Keratinocyte (primary cell): ENCODE results near the gene SURF2. TPM values are rescaled to one million over a fixed set of nuclear protein-coding genes. Genes with fewer than 3 reads are reported as not detected.
"Not testable (repeated sequence)": the region's sequence is repeated elsewhere in the genome, so short reads cannot be mapped to it uniquely, and the experiment has no call there.

Experiments
- DNase-seq: peaks from one replicate; pipeline ENCODE4 v3.0.0-alpha.2; 2011; ENCODE audit warnings: low read depth, missing footprints, low spot score
- FAIRE-seq: peaks from 2 replicates; lab custom pipeline; 2011; peaks lifted over from hg19 to GRCh38; lab: Jason Lieb, UNC
- H2AFZ ChIP-seq: 2 replicates; pipeline ENCODE4 v1.6.0; 2012; ENCODE audit warnings: low read length, control low read depth, inconsistent platforms; ENCODE audit not compliant: control insufficient read depth
- H3K27ac ChIP-seq: 2 replicates; pipeline ENCODE4 v1.5.1; 2011; ENCODE audit warnings: low read length; ENCODE audit not compliant: control insufficient read depth, insufficient read depth
- H3K27me3 ChIP-seq: 3 replicates; pipeline ENCODE4 v1.6.0; 2011; ENCODE audit warnings: low read length; ENCODE audit not compliant: control insufficient read depth, insufficient read depth; ENCODE audit errors: extremely low read depth
- H3K36me3 ChIP-seq, 2 experiments: 2 replicates in 1 of 2; 3 replicates in 1 of 2; pipeline ENCODE4 v1.5.1; 2011; ENCODE audit warnings: low read length in 2 of 2, mild to moderate bottlenecking in 1 of 2; ENCODE audit not compliant: control insufficient read depth in 2 of 2, insufficient read depth in 2 of 2; ENCODE audit errors: extremely low read depth in 1 of 2
- H3K4me1 ChIP-seq: 3 replicates; pipeline ENCODE4 v1.5.1; 2011; ENCODE audit warnings: low read length; ENCODE audit not compliant: control insufficient read depth, insufficient read depth; ENCODE audit errors: extremely low read depth
- H3K4me2 ChIP-seq: 3 replicates; pipeline ENCODE4 v1.6.0; 2011; ENCODE audit warnings: low read depth, low read length; ENCODE audit not compliant: control insufficient read depth, insufficient read depth; ENCODE audit errors: extremely low read depth
- H3K4me3 ChIP-seq, 3 experiments: fragments of 200-600 bp in 1 of 3; sonication (generic) in 1 of 3; 2 replicates in 2 of 3; 3 replicates in 1 of 3; pipeline ENCODE4 v1.5.1; 2011 to 2016; ENCODE audit warnings: low read length in 3 of 3, mild to moderate bottlenecking in 3 of 3, control low read depth in 2 of 3, inconsistent platforms in 1 of 3, low read depth in 1 of 3, mixed read lengths in 1 of 3, mixed run types in 1 of 3, moderate library complexity in 1 of 3; ENCODE audit not compliant: control insufficient read depth in 2 of 3, insufficient read depth in 2 of 3; ENCODE audit errors: extremely low read depth in 1 of 3
- H3K79me2 ChIP-seq: 2 replicates; pipeline ENCODE4 v1.6.0; 2012; ENCODE audit warnings: low read length; ENCODE audit not compliant: control insufficient read depth, insufficient read depth
- H3K9ac ChIP-seq: 3 replicates; pipeline ENCODE4 v1.6.0; 2011; ENCODE audit warnings: low read length; ENCODE audit not compliant: control insufficient read depth, insufficient read depth; ENCODE audit errors: extremely low read depth
- H3K9me1 ChIP-seq: 3 replicates; pipeline ENCODE4 v1.6.0; 2011; ENCODE audit warnings: low read length; ENCODE audit not compliant: control insufficient read depth, insufficient read depth; ENCODE audit errors: extremely low read depth
- H3K9me3 ChIP-seq: 2 replicates; pipeline ENCODE4 v1.5.1; 2012; ENCODE audit warnings: low read depth, low read length; ENCODE audit not compliant: control insufficient read depth
- H4K20me1 ChIP-seq: 3 replicates; pipeline ENCODE4 v1.6.0; 2011; ENCODE audit warnings: low read length; ENCODE audit not compliant: control insufficient read depth, insufficient read depth; ENCODE audit errors: extremely low read depth
- CTCF ChIP-seq, 3 experiments: IDR thresholded peaks in 1 of 3; conservative IDR thresholded peaks in 1 of 3; optimal IDR thresholded peaks in 1 of 3; 2 replicates in 2 of 3; 3 replicates in 1 of 3; pipeline versions ENCODE3 to v1.5.1; 2011; ENCODE audit warnings: low read length in 3 of 3, mild to moderate bottlenecking in 3 of 3, moderate library complexity in 2 of 3, control low read depth in 1 of 3, inconsistent platforms in 1 of 3; ENCODE audit not compliant: insufficient read depth in 2 of 3; ENCODE audit errors: extremely low read depth in 1 of 3
- EZH2 ChIP-seq: IDR thresholded peaks from one replicate; pipeline ENCODE4 v1.6.1; 2012; ENCODE audit warnings: inconsistent platforms, mild to moderate bottlenecking, low read length, moderate library complexity
- dilution Hi-C: fragments of 300-500 bp; cut with MboI; formaldehyde crosslinking; loops from one replicate; pipeline ENCODE4 v1.7.0; 2020; ENCODE audit warnings: low sequenced_read_pairs; ENCODE audit not compliant: extremely low pct_ligation_motif_present
- polyA plus RNA-seq, 5 experiments: library from polyadenylated mRNA; depleted of rRNA in 3 of 5; stranded (reverse) in 3 of 5; stranded (forward) in 1 of 5; unstranded in 1 of 5; fragments of >200 nt; gene quantifications; 1 replicate in 1 of 5; 2 replicates in 3 of 5; 3 replicates in 1 of 5; pipeline versions ENCODE4 v1.2.1 to v1.2.3, GENCODE V29; 2011 to 2012; ENCODE audit warnings: missing spikeins in 2 of 5, low read depth in 1 of 5, low replicate concordance in 1 of 5

Gene SURF2
- polyA plus RNA-seq, 1 donor (not counting 4 experiments of a cell fraction or from before 2014, with no cell fraction given) = 28.2 TPM

DNA sequence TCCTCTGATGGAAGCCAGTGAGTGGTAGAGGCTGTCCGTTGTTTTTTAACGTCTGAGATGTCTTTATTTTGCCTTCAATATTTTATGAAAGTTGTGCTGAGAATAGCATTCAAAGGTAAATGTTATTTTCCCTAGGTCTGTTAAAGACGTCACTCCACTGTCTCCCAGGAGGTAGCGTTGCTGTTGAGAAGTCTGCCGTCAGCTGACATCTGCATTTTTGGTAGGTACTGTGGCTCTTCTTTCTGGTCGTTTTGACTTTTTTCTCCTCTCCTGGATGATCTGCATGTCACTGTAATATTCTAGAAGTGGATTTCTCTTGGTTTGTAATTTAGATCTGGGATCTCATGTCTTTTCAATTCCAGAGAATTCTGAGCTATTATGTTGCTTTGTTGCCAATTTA, 46.7 kb upstream of the SURF2 start:
- H3K27me3 ChIP-seq = no peaks in the 10 kb centered on the region
- H3K36me3 ChIP-seq = no peaks in the 10 kb centered on the region
- no peak for FAIRE-seq
- no peak overlapping the region for H3K9ac ChIP-seq
- H3K9me1 ChIP-seq = no peaks in the 10 kb centered on the region
- H4K20me1 ChIP-seq = no peaks in the 10 kb centered on the region
- TF ChIP-seq EZH2 (no peak), CTCF (optimal IDR thresholded peaks at IDR 0.05 in 1 of 3, IDR thresholded peaks at IDR 0.05 in 1 of 3, conservative IDR thresholded peaks at IDR 0.05 in 1 of 3; ENCODE audit: extremely low read depth in 1 of 3, insufficient read depth in 2 of 3, low read length in 3 of 3) (no peak)
- no peak overlapping the region for H2AFZ ChIP-seq
- no peak overlapping the region for H3K27ac ChIP-seq
- no peaks in the 10 kb centered on the region for H3K79me2 ChIP-seq
- no peak overlapping the region for H3K4me2 ChIP-seq
- no peaks in the 10 kb centered on the region for H3K4me1 ChIP-seq
- dilution Hi-C loops = no loop called here
- no peak for DNase-seq
- H3K9me3 ChIP-seq = no peaks in the 10 kb centered on the region
- H3K4me3 ChIP-seq = no peak overlapping the region

- Histone ChIP-seq H3K9me1 (no peaks in the 10 kb centered on the region), H3K4me2 (no peak overlapping the region), H3K4me3 (no peak overlapping the region), H3K27me3 (no peaks in the 10 kb centered on the region), H3K79me2 (no peaks in the 10 kb centered on the region), H4K20me1 (no peaks in the 10 kb centered on the region), H3K9ac (no peak overlapping the region), H3K36me3 (no peaks in the 10 kb centered on the region), H3K4me1 (no peaks in the 10 kb centered on the region), H3K27ac (no peak overlapping the region), H3K9me3 (no peaks in the 10 kb centered on the region), H2AFZ (no peak overlapping the region)
- TF ChIP-seq CTCF (optimal IDR thresholded peaks at IDR 0.05 in 1 of 3, IDR thresholded peaks at IDR 0.05 in 1 of 3, conservative IDR thresholded peaks at IDR 0.05 in 1 of 3; ENCODE audit: extremely low read depth in 1 of 3, insufficient read depth in 2 of 3, low read length in 3 of 3) = no peak
- no peak for TF ChIP-seq EZH2
- FAIRE-seq (no peak), DNase-seq (no peak)
- dilution Hi-C loops = no loop called here
These were observed 40.4 kb upstream of the SURF2 start for GRCh38 chr9:133315997-133316396.

DNA sequence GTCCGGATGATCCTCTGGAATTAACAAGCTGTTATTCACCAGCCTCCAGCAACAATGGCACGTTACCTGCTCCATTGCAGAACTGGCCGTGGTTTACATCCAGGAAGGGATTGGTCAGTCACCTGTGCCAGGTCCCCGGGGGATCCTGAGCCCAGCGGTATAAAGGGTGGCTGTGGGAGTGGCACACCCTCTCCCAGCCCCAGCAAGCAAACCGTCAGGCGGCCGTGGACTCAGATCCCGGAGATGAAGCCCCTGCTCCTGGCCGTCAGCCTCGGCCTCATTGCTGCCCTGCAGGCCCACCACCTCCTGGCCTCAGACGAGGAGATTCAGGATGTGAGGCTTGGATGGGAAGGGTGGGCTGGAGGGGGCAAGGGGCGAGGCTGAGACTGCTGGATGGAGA, 38.8 kb upstream of the SURF2 start:
- H3K9ac ChIP-seq, H2AFZ ChIP-seq, H3K9me3 ChIP-seq, dilution Hi-C loops, H3K27ac ChIP-seq, H3K4me2 ChIP-seq, DNase-seq, FAIRE-seq, H4K20me1 ChIP-seq, H3K4me1 ChIP-seq, H3K27me3 ChIP-seq, H3K4me3 ChIP-seq, H3K36me3 ChIP-seq, H3K79me2 ChIP-seq, H3K9me1 ChIP-seq: not testable (repeated sequence)
